ENCODE results near the gene CDNF.

Gene CDNF

DNA sequence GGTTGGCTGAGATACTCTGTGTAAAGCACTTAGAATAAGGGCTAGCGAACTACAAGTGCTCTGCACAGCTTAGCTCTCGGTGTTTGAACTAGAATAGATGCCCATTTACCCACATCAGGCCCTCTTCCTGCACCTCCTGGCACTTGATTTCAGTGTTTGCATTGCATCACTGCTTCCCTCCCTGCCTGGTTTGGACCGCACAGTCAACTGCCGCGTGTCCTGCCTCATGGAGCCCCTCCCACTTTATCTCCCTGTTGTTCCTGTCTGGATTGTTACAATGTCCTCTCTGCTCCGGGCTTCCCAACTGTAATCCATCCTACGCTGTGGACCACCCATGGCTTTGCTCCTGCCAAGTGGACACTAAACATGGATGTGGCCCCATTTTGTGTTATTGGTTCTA is 65.4 kb downstream of the CDNF start:
- no peak for TF ChIP-seq CTCF (IDR thresholded peaks at IDR 0.05; ENCODE audit: low read depth, low read length, missing control alignments)
- in situ Hi-C loops (cut with HindIII; ENCODE audit: low sequenced_read_pairs), result no loop called here

DNA sequence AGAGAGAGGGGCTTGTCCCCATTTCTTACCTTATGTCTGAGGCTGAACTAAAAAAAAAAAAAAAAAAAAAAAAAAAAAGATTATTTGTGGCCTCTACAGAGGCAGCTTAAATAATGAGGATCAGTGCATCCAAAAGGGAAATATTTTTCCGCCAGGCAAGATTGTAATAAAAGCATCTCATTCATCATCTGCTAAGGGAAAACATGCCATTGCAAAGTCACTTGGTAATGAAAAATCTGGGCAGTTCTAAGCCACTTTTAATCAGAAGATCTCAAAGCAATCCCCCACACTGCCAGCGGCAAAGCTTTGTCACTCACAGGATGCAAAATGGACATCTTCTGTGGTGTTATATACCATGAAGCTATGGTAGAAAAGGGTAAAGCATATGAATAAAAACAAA is 66.9 kb downstream of the CDNF start:
- no peak for DNase-seq (ENCODE audit: low read depth)
- TF ChIP-seq CTCF (IDR thresholded peaks at IDR 0.05; ENCODE audit: low read depth, low read length, missing control alignments), result no peak
- in situ Hi-C loops (cut with HindIII; ENCODE audit: low sequenced_read_pairs), result no loop called here

More for the DNA sequence above, 65.4 kb downstream of the CDNF start:
- no peak overlapping the region for H3K4me3 ChIP-seq (ENCODE audit: low read depth, low read length)
- DNase-seq (ENCODE audit: low read depth), result no peak

More for the DNA sequence above, 66.9 kb downstream of the CDNF start:
- H3K4me3 ChIP-seq (ENCODE audit: low read depth, low read length), result no peak overlapping the region
